ENCODE results near the gene SUB1. TPM values are rescaled to one million over a fixed set of nuclear protein-coding genes. Genes with fewer than 3 reads are reported as not detected.
"Not testable (repeated sequence)": the region's sequence is repeated elsewhere in the genome, so short reads cannot be mapped to it uniquely, and the experiment has no call there.

The SUB1 gene
- total and polyA plus RNA-seq, 2 donors (not counting 1 experiment from before 2014, with no cell fraction given) = 88.0 to 358 TPM

DNA sequence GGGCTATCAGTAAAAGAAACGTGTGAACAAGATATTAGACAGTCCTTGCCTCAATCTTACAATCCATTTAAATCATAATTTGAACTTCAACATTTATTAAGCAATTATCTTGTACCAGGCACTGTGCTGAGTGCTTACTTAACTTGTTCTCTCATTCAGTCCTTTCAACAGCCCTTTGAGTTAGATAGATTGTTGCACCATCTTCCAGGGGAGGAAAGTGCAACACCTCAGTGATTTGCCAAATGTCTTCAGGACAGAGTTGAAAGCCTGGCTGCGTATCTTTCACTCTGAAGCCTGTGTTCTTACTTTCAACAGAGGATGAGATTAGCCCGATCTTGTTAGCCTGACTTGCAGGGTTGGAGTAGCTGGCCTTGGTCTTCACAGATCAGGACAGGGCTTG is 34.2 kb upstream of the SUB1 start:
- Histone ChIP-seq H3K36me3 (ENCODE audit: control insufficient read depth, insufficient read depth, low read length) (no peaks in the 10 kb centered on the region), H3K4me1 (ENCODE audit: control insufficient read depth, extremely low read depth, insufficient read depth, low read length) (no peaks in the 10 kb centered on the region), H3K27ac (ENCODE audit: insufficient read depth, low read length) (no peak overlapping the region), H4K20me1 (ENCODE audit: control insufficient read depth, extremely low read depth, insufficient read depth, low read length) (no peaks in the 10 kb centered on the region), H3K9ac (ENCODE audit: insufficient read depth, low read length) (no peak overlapping the region), H3K9me3 (ENCODE audit: control insufficient read depth, insufficient read depth, low read depth, low read length) (no peaks in the 10 kb centered on the region), H3K27me3 (ENCODE audit: control insufficient read depth, insufficient read depth, low read length) (no peaks in the 10 kb centered on the region), H3K4me3 (replicated peaks in 1 of 4; ENCODE audit: control extremely low read depth in 1 of 4, insufficient read depth in 1 of 4, low read depth in 3 of 4, low read length in 4 of 4) (no peak overlapping the region), H2AFZ (ENCODE audit: low read length) (no peak overlapping the region), H3K79me2 (ENCODE audit: control insufficient read depth, insufficient read depth, low read length) (no peaks in the 10 kb centered on the region), H3K4me2 (ENCODE audit: extremely low read depth, insufficient read depth, low read length) (no peak overlapping the region)
- no peak for DNase-seq (ENCODE audit: low read depth in 2 of 2)
- no peak for TF ChIP-seq EZH2 (IDR thresholded peaks at IDR 0.05; ENCODE audit: low read length, missing control alignments)
- TF ChIP-seq, protein P1, sequence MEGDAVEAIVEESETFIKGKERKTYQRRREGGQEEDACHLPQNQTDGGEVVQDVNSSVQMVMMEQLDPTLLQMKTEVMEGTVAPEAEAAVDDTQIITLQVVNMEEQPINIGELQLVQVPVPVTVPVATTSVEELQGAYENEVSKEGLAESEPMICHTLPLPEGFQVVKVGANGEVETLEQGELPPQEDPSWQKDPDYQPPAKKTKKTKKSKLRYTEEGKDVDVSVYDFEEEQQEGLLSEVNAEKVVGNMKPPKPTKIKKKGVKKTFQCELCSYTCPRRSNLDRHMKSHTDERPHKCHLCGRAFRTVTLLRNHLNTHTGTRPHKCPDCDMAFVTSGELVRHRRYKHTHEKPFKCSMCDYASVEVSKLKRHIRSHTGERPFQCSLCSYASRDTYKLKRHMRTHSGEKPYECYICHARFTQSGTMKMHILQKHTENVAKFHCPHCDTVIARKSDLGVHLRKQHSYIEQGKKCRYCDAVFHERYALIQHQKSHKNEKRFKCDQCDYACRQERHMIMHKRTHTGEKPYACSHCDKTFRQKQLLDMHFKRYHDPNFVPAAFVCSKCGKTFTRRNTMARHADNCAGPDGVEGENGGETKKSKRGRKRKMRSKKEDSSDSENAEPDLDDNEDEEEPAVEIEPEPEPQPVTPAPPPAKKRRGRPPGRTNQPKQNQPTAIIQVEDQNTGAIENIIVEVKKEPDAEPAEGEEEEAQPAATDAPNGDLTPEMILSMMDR (conservative IDR thresholded peaks at IDR 0.05 in 1 of 2, IDR thresholded peaks at IDR 0.05 in 1 of 2; ENCODE audit: low read depth in 1 of 2, low read length in 2 of 2) = no peak

GRCh38 chr5:32551865-32552264 is 33.5 kb upstream of the SUB1 start:
- H3K79me2 ChIP-seq (ENCODE audit: control insufficient read depth, insufficient read depth, low read length) = no peaks in the 10 kb centered on the region
- no peak overlapping the region for H2AFZ ChIP-seq (ENCODE audit: low read length)
- H3K4me2 ChIP-seq (ENCODE audit: extremely low read depth, insufficient read depth, low read length) = no peak overlapping the region
- H3K36me3 ChIP-seq (ENCODE audit: control insufficient read depth, insufficient read depth, low read length) = no peaks in the 10 kb centered on the region
- no peaks in the 10 kb centered on the region for H3K9me3 ChIP-seq (ENCODE audit: control insufficient read depth, insufficient read depth, low read depth, low read length)
- no peaks in the 10 kb centered on the region for H3K4me1 ChIP-seq (ENCODE audit: control insufficient read depth, extremely low read depth, insufficient read depth, low read length)
- no peaks in the 10 kb centered on the region for H4K20me1 ChIP-seq (ENCODE audit: control insufficient read depth, extremely low read depth, insufficient read depth, low read length)
- no peak overlapping the region for H3K4me3 ChIP-seq (replicated peaks in 1 of 4; ENCODE audit: control extremely low read depth in 1 of 4, insufficient read depth in 1 of 4, low read depth in 3 of 4, low read length in 4 of 4)
- H3K9ac ChIP-seq (ENCODE audit: insufficient read depth, low read length) = no peak overlapping the region
- TF ChIP-seq, protein P1 (conservative IDR thresholded peaks at IDR 0.05 in 1 of 2, IDR thresholded peaks at IDR 0.05 in 1 of 2; ENCODE audit: low read depth in 1 of 2, low read length in 2 of 2) = no peak
- no peak for TF ChIP-seq EZH2 (IDR thresholded peaks at IDR 0.05; ENCODE audit: low read length, missing control alignments)
- no peaks in the 10 kb centered on the region for H3K27me3 ChIP-seq (ENCODE audit: control insufficient read depth, insufficient read depth, low read length)
- DNase-seq (ENCODE audit: low read depth in 2 of 2) = no peak
- no peak overlapping the region for H3K27ac ChIP-seq (ENCODE audit: insufficient read depth, low read length)

DNA sequence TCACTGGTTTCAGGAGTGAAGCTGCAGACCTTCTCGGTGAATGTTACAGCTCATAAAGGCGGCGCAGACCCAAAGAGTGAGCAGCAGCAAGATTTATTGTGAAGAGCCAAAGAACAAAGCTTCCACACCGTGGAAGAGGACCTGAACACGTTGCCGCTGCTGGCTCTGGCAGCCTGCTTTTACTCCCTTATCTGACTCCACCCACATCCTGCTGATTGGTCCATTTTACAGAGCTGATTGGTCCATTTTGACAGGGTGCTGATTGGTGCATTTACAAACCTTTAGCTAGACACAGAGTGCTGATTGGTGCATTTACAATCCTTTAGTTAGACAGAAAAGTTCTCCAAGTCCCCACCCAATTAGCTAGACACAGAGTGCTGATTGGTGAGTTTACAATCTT is 32.9 kb upstream of the SUB1 start:
- not testable (repeated sequence) for H3K27me3 ChIP-seq (ENCODE audit: control insufficient read depth, insufficient read depth, low read length); H3K4me3 ChIP-seq (replicated peaks in 1 of 4; ENCODE audit: control extremely low read depth in 1 of 4, insufficient read depth in 1 of 4, low read depth in 3 of 4, low read length in 4 of 4); H3K4me2 ChIP-seq (ENCODE audit: extremely low read depth, insufficient read depth, low read length); H3K9ac ChIP-seq (ENCODE audit: insufficient read depth, low read length); H3K9me3 ChIP-seq (ENCODE audit: control insufficient read depth, insufficient read depth, low read depth, low read length); H4K20me1 ChIP-seq (ENCODE audit: control insufficient read depth, extremely low read depth, insufficient read depth, low read length); H3K27ac ChIP-seq (ENCODE audit: insufficient read depth, low read length); H2AFZ ChIP-seq (ENCODE audit: low read length); H3K36me3 ChIP-seq (ENCODE audit: control insufficient read depth, insufficient read depth, low read length); DNase-seq (ENCODE audit: low read depth in 2 of 2); H3K4me1 ChIP-seq (ENCODE audit: control insufficient read depth, extremely low read depth, insufficient read depth, low read length); H3K79me2 ChIP-seq (ENCODE audit: control insufficient read depth, insufficient read depth, low read length)

Data from fibroblast of lung (primary cell).